Daoy (cell line): ENCODE data around the gene OR14A2. TPM values are rescaled to one million over a fixed set of nuclear protein-coding genes. Genes with fewer than 3 reads are reported as not detected.

Experiments used
- total RNA-seq: library from RNA; depleted of rRNA; stranded (reverse); fragments of >200 nt; shearing (Covaris generic); gene quantifications from 2 replicates; pipeline ENCODE4 v1.2.3, GENCODE V29; 2014; rRNA removed

OR14A2 gene
- total RNA-seq, 1 experiment from 2014 or later = not detected

Other genes starting within 250 kb of the OR14A2 start
- gene OR2C3, start 211.7 kb downstream of the OR14A2 start, total RNA-seq = 0.11 TPM in 1 of 2 replicates, not detected in the other
- 2.7 and 3.8 TPM in 2 replicates for gene GCSAML, start 199.0 kb downstream of the OR14A2 start, total RNA-seq
- not detected in 2 replicates for gene OR2G2, start 159.8 kb downstream of the OR14A2 start, total RNA-seq
- gene OR2G3, start 142.6 kb downstream of the OR14A2 start, total RNA-seq = not detected in 2 replicates
- not detected in 2 replicates for gene OR13G1, start 68.4 kb downstream of the OR14A2 start, total RNA-seq
- gene OR6F1, start 31.5 kb downstream of the OR14A2 start, total RNA-seq = 0.34 TPM in 1 of 2 replicates, not detected in the other
- gene OR14K1, start 9.5 kb downstream of the OR14A2 start, total RNA-seq = not detected in 2 replicates
- not detected in 2 replicates for gene OR1C1, start 12.4 kb upstream of the OR14A2 start, total RNA-seq
- gene OR14A16, start 76.0 kb upstream of the OR14A2 start, total RNA-seq = not detected in 2 replicates
- 0.11 TPM in 1 of 2 replicates, not detected in the other for gene OR11L1, start 93.8 kb upstream of the OR14A2 start, total RNA-seq
- gene TRIM58, start 109.0 kb upstream of the OR14A2 start, total RNA-seq = 29.7 and 33.5 TPM in 2 replicates
- gene OR2W3, start 147.4 kb upstream of the OR14A2 start, total RNA-seq = 3.8 and 6.7 TPM in 2 replicates
- gene OR2T8, start 172.1 kb upstream of the OR14A2 start, total RNA-seq = 0.23 and 1.3 TPM in 2 replicates
- not detected in 2 replicates for gene OR2AJ1, start 176.7 kb upstream of the OR14A2 start, total RNA-seq
- not detected in 2 replicates for gene OR2L8, start 200.7 kb upstream of the OR14A2 start, total RNA-seq
- not detected in 2 replicates for gene OR2AK2, start 217.1 kb upstream of the OR14A2 start, total RNA-seq